ENCODE measurements around the gene MOK.
"Not testable (repeated sequence)": the region's sequence is repeated elsewhere in the genome, so short reads cannot be mapped to it uniquely, and the experiment has no call there.

MOK gene

GRCh38 chr14:102298303-102299070, 6.5 kb downstream of the MOK start:
- H3K4me2 ChIP-seq (ENCODE audit: low read length); H3K4me1 ChIP-seq (ENCODE audit: control insufficient read depth in 1 of 2, insufficient read depth in 2 of 2, low read length in 2 of 2); H3K9ac ChIP-seq (ENCODE audit: low read length); H4K91ac ChIP-seq (ENCODE audit: low read depth, low read length); H3K23ac ChIP-seq (ENCODE audit: low read length); H2AFZ ChIP-seq (ENCODE audit: insufficient read depth, low read length, poor library complexity); H3K36me3 ChIP-seq (ENCODE audit: control insufficient read depth in 1 of 2, insufficient read depth in 2 of 2, low read length in 2 of 2); H4K8ac ChIP-seq (ENCODE audit: low read depth, low read length); H3K27me3 ChIP-seq (ENCODE audit: insufficient read depth, low read length); DNase-seq; H2AK5ac ChIP-seq (ENCODE audit: low read length); H3K79me2 ChIP-seq (ENCODE audit: control insufficient read depth, insufficient read depth, low read length, poor library complexity); H3K14ac ChIP-seq (ENCODE audit: low read length); H3K4ac ChIP-seq (ENCODE audit: low read depth, low read length); H3K4me3 ChIP-seq (ENCODE audit: low read depth, low read length); H2BK12ac ChIP-seq (ENCODE audit: low read length); H2BK5ac ChIP-seq (ENCODE audit: low read depth, low read length, poor library complexity); H4K12ac ChIP-seq (ENCODE audit: low read depth, low read length); H3K27ac ChIP-seq (ENCODE audit: low read depth, low read length); H3K18ac ChIP-seq (ENCODE audit: low read length); H3K9me3 ChIP-seq (ENCODE audit: insufficient read depth, low read depth, low read length); H3K79me1 ChIP-seq (ENCODE audit: low read length); H2BK120ac ChIP-seq (ENCODE audit: insufficient read depth, low read length, poor library complexity): not testable (repeated sequence)
- no CpG with 5 or more reads among the region's 12 CpGs for WGBS (ENCODE audit: extremely low coverage, insufficient coverage, insufficient read length)

GRCh38 chr14:102297436-102298170, 7.4 kb downstream of the MOK start:
- H2BK12ac ChIP-seq (ENCODE audit: low read length) = no peak overlapping the region
- no peak overlapping the region for H3K9ac ChIP-seq (ENCODE audit: low read length)
- no peak overlapping the region for H2AFZ ChIP-seq (ENCODE audit: insufficient read depth, low read length, poor library complexity)
- H4K8ac ChIP-seq (ENCODE audit: low read depth, low read length) = no peak overlapping the region
- peaks cover 6% of the 10 kb centered on the region for H3K9me3 ChIP-seq (ENCODE audit: insufficient read depth, low read depth, low read length)
- no peak overlapping the region for H3K14ac ChIP-seq (ENCODE audit: low read length)
- no peak overlapping the region for H2BK5ac ChIP-seq (ENCODE audit: low read depth, low read length, poor library complexity)
- no peak overlapping the region for H2AK5ac ChIP-seq (ENCODE audit: low read length)
- H3K36me3 ChIP-seq (ENCODE audit: control insufficient read depth in 1 of 2, insufficient read depth in 2 of 2, low read length in 2 of 2) = no peaks in the 10 kb centered on the region
- no CpG with 5 or more reads among the region's 33 CpGs for WGBS (ENCODE audit: extremely low coverage, insufficient coverage, insufficient read length)
- no peak overlapping the region for H3K4ac ChIP-seq (ENCODE audit: low read depth, low read length)
- no peak for DNase-seq
- no peak overlapping the region for H4K91ac ChIP-seq (ENCODE audit: low read depth, low read length)
- H3K4me2 ChIP-seq (ENCODE audit: low read length) = no peak overlapping the region
- H3K4me3 ChIP-seq (ENCODE audit: low read depth, low read length) = no peak overlapping the region
- no peaks in the 10 kb centered on the region for H3K27me3 ChIP-seq (ENCODE audit: insufficient read depth, low read length)
- no peak overlapping the region for H3K23ac ChIP-seq (ENCODE audit: low read length)
- H3K4me1 ChIP-seq (ENCODE audit: control insufficient read depth in 1 of 2, insufficient read depth in 2 of 2, low read length in 2 of 2) = no peaks in the 10 kb centered on the region
- no peak overlapping the region for H4K12ac ChIP-seq (ENCODE audit: low read depth, low read length)
- H3K79me1 ChIP-seq (ENCODE audit: low read length) = no peaks in the 10 kb centered on the region
- H3K18ac ChIP-seq (ENCODE audit: low read length) = no peak overlapping the region
- no peak overlapping the region for H2BK120ac ChIP-seq (ENCODE audit: insufficient read depth, low read length, poor library complexity)
- no peak overlapping the region for H3K27ac ChIP-seq (ENCODE audit: low read depth, low read length)
- no peaks in the 10 kb centered on the region for H3K79me2 ChIP-seq (ENCODE audit: control insufficient read depth, insufficient read depth, low read length, poor library complexity)

- Histone ChIP-seq H3K36me3 (ENCODE audit: control insufficient read depth in 1 of 2, insufficient read depth in 2 of 2, low read length in 2 of 2) (no peaks in the 10 kb centered on the region), H3K14ac (ENCODE audit: low read length) (no peak overlapping the region), H2AFZ (ENCODE audit: insufficient read depth, low read length, poor library complexity) (no peak overlapping the region), H3K4me3 (ENCODE audit: low read depth, low read length) (no peak overlapping the region), H3K9me3 (ENCODE audit: insufficient read depth, low read depth, low read length) (peaks cover 6% of the 10 kb centered on the region), H3K27ac (ENCODE audit: low read depth, low read length) (no peak overlapping the region), H3K27me3 (ENCODE audit: insufficient read depth, low read length) (no peaks in the 10 kb centered on the region), H3K4ac (ENCODE audit: low read depth, low read length) (no peak overlapping the region), H4K12ac (ENCODE audit: low read depth, low read length) (no peak overlapping the region), H3K4me2 (ENCODE audit: low read length) (no peak overlapping the region), H4K8ac (ENCODE audit: low read depth, low read length) (no peak overlapping the region), H3K9ac (ENCODE audit: low read length) (no peak overlapping the region), H3K23ac (ENCODE audit: low read length) (no peak overlapping the region), H2BK12ac (ENCODE audit: low read length) (no peak overlapping the region), H4K91ac (ENCODE audit: low read depth, low read length) (no peak overlapping the region), H3K79me2 (ENCODE audit: control insufficient read depth, insufficient read depth, low read length, poor library complexity) (no peaks in the 10 kb centered on the region), H3K4me1 (ENCODE audit: control insufficient read depth in 1 of 2, insufficient read depth in 2 of 2, low read length in 2 of 2) (no peaks in the 10 kb centered on the region), H2BK120ac (ENCODE audit: insufficient read depth, low read length, poor library complexity) (no peak overlapping the region), H2AK5ac (ENCODE audit: low read length) (no peak overlapping the region), H3K79me1 (ENCODE audit: low read length) (no peaks in the 10 kb centered on the region), H2BK5ac (ENCODE audit: low read depth, low read length, poor library complexity) (no peak overlapping the region), H3K18ac (ENCODE audit: low read length) (no peak overlapping the region)
- DNase-seq = no peak
- WGBS (ENCODE audit: extremely low coverage, insufficient coverage, insufficient read length) = no CpG with 5 or more reads among the region's 3 CpGs
These were observed 9.7 kb downstream of the MOK start for GRCh38 chr14:102295270-102295669.

- no peak for DNase-seq
- no peaks in the 10 kb centered on the region for H3K79me2 ChIP-seq (ENCODE audit: control insufficient read depth, insufficient read depth, low read length, poor library complexity)
- no peak overlapping the region for H3K27ac ChIP-seq (ENCODE audit: low read depth, low read length)
- no peaks in the 10 kb centered on the region for H3K36me3 ChIP-seq (ENCODE audit: control insufficient read depth in 1 of 2, insufficient read depth in 2 of 2, low read length in 2 of 2)
- H3K4ac ChIP-seq (ENCODE audit: low read depth, low read length) = no peak overlapping the region
- no peak overlapping the region for H3K4me3 ChIP-seq (ENCODE audit: low read depth, low read length)
- no peaks in the 10 kb centered on the region for H3K27me3 ChIP-seq (ENCODE audit: insufficient read depth, low read length)
- H3K4me1 ChIP-seq (ENCODE audit: control insufficient read depth in 1 of 2, insufficient read depth in 2 of 2, low read length in 2 of 2) = no peaks in the 10 kb centered on the region
- no peak overlapping the region for H3K14ac ChIP-seq (ENCODE audit: low read length)
- H3K9me3 ChIP-seq (ENCODE audit: insufficient read depth, low read depth, low read length) = peaks cover 6% of the 10 kb centered on the region
- no peak overlapping the region for H3K9ac ChIP-seq (ENCODE audit: low read length)
- WGBS (ENCODE audit: extremely low coverage, insufficient coverage, insufficient read length) = no CpG with 5 or more reads among the region's 6 CpGs
- H3K18ac ChIP-seq (ENCODE audit: low read length) = no peak overlapping the region
- H2AK5ac ChIP-seq (ENCODE audit: low read length) = no peak overlapping the region
- H3K79me1 ChIP-seq (ENCODE audit: low read length) = no peaks in the 10 kb centered on the region
- H2BK12ac ChIP-seq (ENCODE audit: low read length) = no peak overlapping the region
- no peak overlapping the region for H4K91ac ChIP-seq (ENCODE audit: low read depth, low read length)
- no peak overlapping the region for H3K23ac ChIP-seq (ENCODE audit: low read length)
- H4K12ac ChIP-seq (ENCODE audit: low read depth, low read length) = no peak overlapping the region
- H2BK120ac ChIP-seq (ENCODE audit: insufficient read depth, low read length, poor library complexity) = no peak overlapping the region
- no peak overlapping the region for H4K8ac ChIP-seq (ENCODE audit: low read depth, low read length)
- H2AFZ ChIP-seq (ENCODE audit: insufficient read depth, low read length, poor library complexity) = no peak overlapping the region
- no peak overlapping the region for H3K4me2 ChIP-seq (ENCODE audit: low read length)
- no peak overlapping the region for H2BK5ac ChIP-seq (ENCODE audit: low read depth, low read length, poor library complexity)
These were observed 11.2 kb downstream of the MOK start for GRCh38 chr14:102293781-102294180.

Data from trophoblast cell (in vitro differentiated cells and primary cell).